ENCODE measurements around the gene ARAF.

ARAF gene

DNA sequence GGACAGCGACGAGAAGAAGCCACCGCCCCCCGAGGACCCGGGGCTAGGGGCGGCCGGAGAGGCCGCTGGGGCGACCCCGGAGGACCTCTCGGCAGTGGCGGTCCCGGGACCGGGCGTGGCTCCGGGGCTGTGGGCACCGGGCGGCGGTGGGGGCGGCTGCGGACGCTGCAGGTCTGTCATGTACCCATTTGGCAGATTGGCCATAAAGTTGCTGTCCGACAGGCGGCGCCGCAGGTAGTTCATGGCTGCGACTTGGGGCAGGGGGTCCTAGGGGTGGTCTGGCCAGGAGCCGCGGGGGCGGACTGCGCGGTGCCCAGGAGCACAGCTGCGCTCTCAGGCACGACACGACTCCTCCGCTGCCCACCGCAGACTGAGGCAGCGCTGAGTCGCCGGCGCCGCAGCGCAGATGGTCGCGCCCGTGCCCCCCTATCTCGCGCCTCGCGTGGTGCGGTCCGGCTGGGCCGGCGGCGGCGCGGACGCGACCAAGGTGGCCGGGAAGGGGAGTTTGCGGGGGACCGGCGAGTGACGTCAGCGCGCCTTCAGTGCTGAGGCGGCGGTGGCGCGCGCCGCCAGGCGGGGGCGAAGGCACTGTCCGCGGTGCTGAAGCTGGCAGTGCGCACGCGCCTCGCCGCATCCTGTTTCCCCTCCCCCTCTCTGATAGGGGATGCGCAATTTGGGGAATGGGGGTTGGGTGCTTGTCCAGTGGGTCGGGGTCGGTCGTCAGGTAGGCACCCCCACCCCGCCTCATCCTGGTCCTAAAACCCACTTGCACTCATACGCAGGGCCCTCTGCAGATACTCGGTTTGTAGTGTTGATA is 58.7 kb downstream of the ARAF start, which contains the start of gene SYN1:
SYN1 (minus strand) TSS at position 372 of the 817 bp plus-strand sequence; CDS start at position 243, 129 bp downstream.
- in situ Hi-C loops (cut with MboI; ENCODE audit: low sequenced_read_pairs): no loop called here

DNA sequence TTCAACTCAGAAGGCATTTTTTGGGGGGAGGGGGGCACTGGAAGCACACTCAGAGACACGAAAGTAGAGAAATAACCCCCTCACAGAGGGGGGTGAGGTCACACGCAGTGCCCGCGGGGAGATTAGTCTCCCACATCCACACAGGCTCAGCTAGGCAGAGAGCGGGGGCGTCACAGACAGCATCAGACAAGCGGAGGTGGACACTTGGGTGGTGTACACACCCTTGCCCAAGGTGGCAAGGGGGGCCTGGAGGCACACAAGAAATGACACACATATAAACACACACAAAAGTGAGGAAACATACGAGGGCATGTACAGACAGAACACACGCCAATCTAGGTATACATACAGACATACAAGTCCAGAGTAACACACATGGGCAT is 59.3 kb downstream of the ARAF start:
- in situ Hi-C loops (cut with MboI; ENCODE audit: low sequenced_read_pairs): no loop called here

Measured in hTERT RPE-1 (cell line).